K562 (cell line): ENCODE measurements around the gene AP3S2. TPM values are rescaled to one million over a fixed set of nuclear protein-coding genes. Genes with fewer than 3 reads are reported as not detected.

Experiments used
- ATF1 ChIP-seq, 2 experiments: fragments of 450-650 bp in 1 of 2; IDR thresholded peaks; 2 replicates each; pipeline ENCODE4 v1.6.1; 2016; ENCODE audit warnings: missing compliant biosample characterization in 1 of 2, missing genetic modification characterization in 1 of 2
- DDX20 ChIP-seq: fragments of 450-650 bp; IDR thresholded peaks from 2 replicates; pipeline ENCODE4 v1.6.1; 2016; ENCODE audit warnings: missing genetic modification characterization, low read depth, mild to moderate bottlenecking, missing compliant biosample characterization, moderate library complexity
- FIP1L1 ChIP-seq: fragments of 200-400 bp; formaldehyde crosslinking; IDR thresholded peaks from 2 replicates; pipeline ENCODE4 v1.6.1; 2018; ENCODE audit warnings: mild to moderate bottlenecking, low read depth, low read length; ENCODE audit not compliant: poor library complexity, severe bottlenecking
- GMEB1 ChIP-seq: fragments of 250-450 bp; sonication (Bioruptor Pico); IDR thresholded peaks from 2 replicates; pipeline ENCODE4 v1.4.0; 2020; ENCODE audit warnings: mild to moderate bottlenecking
- HLTF ChIP-seq: fragments of 450-650 bp; IDR thresholded peaks from 2 replicates; pipeline ENCODE4 v1.6.1; 2016
- NRF1 ChIP-seq, 2 experiments: fragments of 450-650 bp; IDR thresholded peaks in 1 of 2; conservative IDR thresholded peaks in 1 of 2; 2 replicates each; pipeline ENCODE4 v1.6.1; 2014; ENCODE audit warnings: mild to moderate bottlenecking in 2 of 2
- PHB ChIP-seq: fragments of 250-450 bp; sonication (Bioruptor Pico); IDR thresholded peaks from 2 replicates; pipeline ENCODE4 v1.5.0; 2021
- POLR2A ChIP-seq: fragments of 450-650 bp; conservative IDR thresholded peaks from 2 replicates; pipeline ENCODE4 v1.6.1; 2016
- STAT5A ChIP-seq: IDR thresholded peaks from 2 replicates; pipeline ENCODE4 v1.6.1; 2012; ENCODE audit warnings: low read length, inconsistent platforms, borderline replicate concordance
- TARDBP ChIP-seq: fragments of 450-650 bp; IDR thresholded peaks from 2 replicates; pipeline ENCODE4 v1.6.1; 2016
- TCF7 ChIP-seq: sonication (generic); IDR thresholded peaks from 2 replicates; pipeline ENCODE4 v1.6.1; 2016; ENCODE audit warnings: antibody characterized with exemption, borderline replicate concordance
- XRCC5 ChIP-seq: fragments of 200-400 bp; formaldehyde crosslinking; IDR thresholded peaks from 2 replicates; pipeline ENCODE4 v1.6.1; 2017; ENCODE audit warnings: low read depth, mild to moderate bottlenecking, low read length
- ZBTB7A ChIP-seq: IDR thresholded peaks from 2 replicates; pipeline ENCODE4 v1.6.1; 2011; ENCODE audit warnings: low read depth, mild to moderate bottlenecking, low read length, moderate library complexity, borderline replicate concordance; ENCODE audit not compliant: control insufficient read depth
- ZNF407 ChIP-seq: fragments of 450-650 bp; IDR thresholded peaks from 2 replicates; pipeline ENCODE4 v1.6.1; 2016; ENCODE audit warnings: low read depth
- ZNF445 ChIP-seq: fragments of 250-450 bp; sonication (Bioruptor Pico); IDR thresholded peaks from 2 replicates; pipeline ENCODE4 v1.4.0; 2020; ENCODE audit warnings: low read depth, mild to moderate bottlenecking, moderate library complexity
- ZNF668 ChIP-seq: fragments of 250-450 bp; sonication (Bioruptor Pico); IDR thresholded peaks from 2 replicates; pipeline ENCODE4 v1.8.0; 2022; ENCODE audit warnings: mild to moderate bottlenecking, inconsistent platforms
- ZNF77 ChIP-seq: fragments of 250-450 bp; sonication (Bioruptor Pico); IDR thresholded peaks from 2 replicates; pipeline ENCODE4 v1.5.0; 2020
- polyA plus RNA-seq, 8 experiments: library from polyadenylated mRNA; depleted of rRNA in 4 of 8; stranded (reverse) in 5 of 8; unstranded in 3 of 8; fragments of >200 nt; fragmentation: Nextera tagmentation in 2 of 8; fragmentation: Illumina TruSeq in 1 of 8; extraction: Ambion mirVana in 2 of 8; extraction: Trizol in 1 of 8; gene quantifications; 2 replicates each; pipeline versions ENCODE4 v1.2.1 to v1.2.3, GENCODE V29; 2011 to 2014; ENCODE audit warnings: inconsistent platforms in 1 of 8, missing spikeins in 1 of 8
- total RNA-seq, 7 experiments: library from RNA; depleted of rRNA in 6 of 7; stranded (reverse); fragments of >200 nt in 6 of 7; fragmentation: Illumina TruSeq in 2 of 7; extraction: Trizol in 2 of 7; gene quantifications; 2 replicates each; pipeline versions ENCODE4 v1.2.1 to v1.2.3, GENCODE V29; 2011 to 2021; ENCODE audit warnings: low replicate concordance in 1 of 7

The AP3S2 gene
- total and polyA plus RNA-seq, 9 of the 15 experiments (the other 6 are each of a cell fraction or from before 2014, with no cell fraction given), result 16.4 to 54.1 (median 37.4) TPM

GRCh38 chr15:89893696-89894447, at the start of gene AP3S2 (continued):
- TF ChIP-seq ZNF407 (peak; percentile 32; the same call in 1 of the 2 replicates), DDX20 (tag) (no peak), HLTF (0 out of 2 replicates have a peak, but pooled peaks have one; percentile 74), XRCC5 (peak; percentile 95), POLR2A (peak; percentile 89), ZNF668 (CRISPR knock-in tag) (no peak), ZNF445 (CRISPR knock-in tag) (no peak), NRF1 (conservative IDR thresholded peaks at IDR 0.05 in 1 of 2, IDR thresholded peaks at IDR 0.05 in 1 of 2) (peak in 1 of 2 experiments; percentile 54; a peak in 3 of 4 replicates), STAT5A (peak; percentile 19; the same call in 1 of the 2 replicates), FIP1L1 (peak; percentile 93), TARDBP (peak; percentile 38; the same call in 1 of the 2 replicates), ZBTB7A (0 out of 2 replicates have a peak, but pooled peaks have one; percentile 49), TCF7 (peak; percentile 74; the same call in 1 of the 2 replicates), ZNF77 (no peak), GMEB1 (CRISPR knock-in tag) (peak; percentile 49; the same call in 1 of the 2 replicates), ATF1 (CRISPR knock-in tag; IDR thresholded peaks at IDR 0.05) (no peak), ATF1 (tag; IDR thresholded peaks at IDR 0.05) (peak; percentile 94), PHB (CRISPR knock-in tag) (no peak)
